Activated T-cell treated with anti-CD3 and anti-CD28 coated beads, Interleukin-2, amount 50 U/mL, for 24 hours (primary cell): ENCODE results near the gene LBH.

Experiments
- DNase-seq: peaks from one replicate; pipeline ENCODE4 v3.0.0-alpha.2; 2020
- H3K27ac Mint-ChIP-seq: 2 replicates; pipeline ENCODE4 v1.8.0; 2020; ENCODE audit warnings: mild to moderate bottlenecking, mixed read lengths
- H3K27me3 Mint-ChIP-seq: 2 replicates; pipeline ENCODE4 v1.8.0; 2020; ENCODE audit warnings: mixed read lengths
- H3K36me3 Mint-ChIP-seq: 2 replicates; pipeline ENCODE4 v1.8.0; 2020; ENCODE audit warnings: low read depth, mixed read lengths
- H3K4me1 Mint-ChIP-seq: 2 replicates; pipeline ENCODE4 v1.8.0; 2020; ENCODE audit warnings: low read depth, mixed read lengths
- H3K4me3 Mint-ChIP-seq: 2 replicates; pipeline ENCODE4 v1.8.0; 2020; ENCODE audit warnings: mild to moderate bottlenecking, moderate library complexity, mixed read lengths
- H3K9me3 Mint-ChIP-seq: 2 replicates; pipeline ENCODE4 v1.8.0; 2020; ENCODE audit warnings: mixed read lengths

LBH gene

GRCh38 chr2:30205456-30205855, 25.9 kb upstream of the LBH start:
- H3K9me3 Mint-ChIP-seq: no peaks in the 10 kb centered on the region
- no peaks in the 10 kb centered on the region for H3K36me3 Mint-ChIP-seq
- no peak overlapping the region for H3K27ac Mint-ChIP-seq
- H3K27me3 Mint-ChIP-seq: no peaks in the 10 kb centered on the region
- peaks cover 24% of the 10 kb centered on the region for H3K4me1 Mint-ChIP-seq
- H3K4me3 Mint-ChIP-seq: no peak overlapping the region
- no peak for DNase-seq

- no peak for DNase-seq
- Mint-ChIP-seq H3K27ac (no peak overlapping the region), H3K4me3 (no peak overlapping the region), H3K9me3 (no peaks in the 10 kb centered on the region), H3K27me3 (no peaks in the 10 kb centered on the region), H3K36me3 (no peaks in the 10 kb centered on the region), H3K4me1 (peaks cover 24% of the 10 kb centered on the region)
Measured at GRCh38 chr2:30206461-30207430, 24.6 kb upstream of the LBH start.

- Mint-ChIP-seq H3K4me1 (peaks cover 24% of the 10 kb centered on the region), H3K27me3 (no peaks in the 10 kb centered on the region), H3K27ac (peak overlapping the region; percentile 47)
Measured at GRCh38 chr2:30208453-30208852, 22.9 kb upstream of the LBH start.

GRCh38 chr2:30209227-30209626, 22.1 kb upstream of the LBH start:
- DNase-seq: no peak
- Mint-ChIP-seq H3K4me3 (no peak overlapping the region), H3K9me3 (no peaks in the 10 kb centered on the region), H3K27ac (peak overlapping the region; percentile 1), H3K4me1 (peaks cover 24% of the 10 kb centered on the region), H3K36me3 (no peaks in the 10 kb centered on the region), H3K27me3 (no peaks in the 10 kb centered on the region)

More at GRCh38 chr2:30208453-30208852, 22.9 kb upstream of the LBH start:
- no peaks in the 10 kb centered on the region for H3K36me3 Mint-ChIP-seq
- H3K9me3 Mint-ChIP-seq: no peaks in the 10 kb centered on the region
- no peak overlapping the region for H3K4me3 Mint-ChIP-seq
- peak; percentile 60 for DNase-seq

GRCh38 chr2:30213326-30213725, 18.0 kb upstream of the LBH start:
- Mint-ChIP-seq H3K4me1 (peaks cover 46% of the 10 kb centered on the region), H3K27me3 (no peaks in the 10 kb centered on the region), H3K9me3 (no peaks in the 10 kb centered on the region), H3K27ac (no peak overlapping the region), H3K4me3 (no peak overlapping the region), H3K36me3 (no peaks in the 10 kb centered on the region)
- no peak for DNase-seq

- H3K4me3 Mint-ChIP-seq: no peak overlapping the region
- peaks cover 44% of the 10 kb centered on the region for H3K4me1 Mint-ChIP-seq
- DNase-seq: no peak
- H3K27me3 Mint-ChIP-seq: no peaks in the 10 kb centered on the region
- H3K36me3 Mint-ChIP-seq: no peaks in the 10 kb centered on the region
- H3K9me3 Mint-ChIP-seq: no peaks in the 10 kb centered on the region
- H3K27ac Mint-ChIP-seq: no peak overlapping the region
Measured at GRCh38 chr2:30213907-30214463, 17.3 kb upstream of the LBH start.

- peaks cover 32% of the 10 kb centered on the region for H3K4me1 Mint-ChIP-seq
- no peak overlapping the region for H3K27ac Mint-ChIP-seq
- no peaks in the 10 kb centered on the region for H3K9me3 Mint-ChIP-seq
- H3K27me3 Mint-ChIP-seq: no peaks in the 10 kb centered on the region
- no peak overlapping the region for H3K4me3 Mint-ChIP-seq
- H3K36me3 Mint-ChIP-seq: no peaks in the 10 kb centered on the region
- no peak for DNase-seq
Measured at GRCh38 chr2:30216157-30216556, 15.2 kb upstream of the LBH start.

GRCh38 chr2:30217644-30218337, 13.5 kb upstream of the LBH start:
- H3K4me3 Mint-ChIP-seq: no peak overlapping the region
- no peak overlapping the region for H3K27ac Mint-ChIP-seq

GRCh38 chr2:30218338-30218713, 13.0 kb upstream of the LBH start:
- H3K27ac Mint-ChIP-seq: no peak overlapping the region
- H3K4me1 Mint-ChIP-seq: peaks cover 46% of the 10 kb centered on the region
- H3K36me3 Mint-ChIP-seq: no peaks in the 10 kb centered on the region
- no peaks in the 10 kb centered on the region for H3K27me3 Mint-ChIP-seq
- H3K9me3 Mint-ChIP-seq: no peaks in the 10 kb centered on the region
- no peak for DNase-seq
- no peak overlapping the region for H3K4me3 Mint-ChIP-seq

More at GRCh38 chr2:30217644-30218337, 13.5 kb upstream of the LBH start:
- Mint-ChIP-seq H3K36me3 (no peaks in the 10 kb centered on the region), H3K4me1 (peaks cover 41% of the 10 kb centered on the region), H3K9me3 (no peaks in the 10 kb centered on the region), H3K27me3 (no peaks in the 10 kb centered on the region)
- no peak for DNase-seq

- Mint-ChIP-seq H3K9me3 (no peaks in the 10 kb centered on the region), H3K27ac (no peak overlapping the region)
Measured at GRCh38 chr2:30218814-30219213, 12.5 kb upstream of the LBH start.

GRCh38 chr2:30219886-30220875, 11.2 kb upstream of the LBH start:
- Mint-ChIP-seq H3K9me3 (no peaks in the 10 kb centered on the region), H3K27me3 (no peaks in the 10 kb centered on the region), H3K4me3 (no peak overlapping the region), H3K27ac (no peak overlapping the region), H3K36me3 (no peaks in the 10 kb centered on the region), H3K4me1 (peaks cover 63% of the 10 kb centered on the region)
- no peak for DNase-seq

More at GRCh38 chr2:30218814-30219213, 12.5 kb upstream of the LBH start:
- H3K4me1 Mint-ChIP-seq: peaks cover 51% of the 10 kb centered on the region
- no peak for DNase-seq
- H3K4me3 Mint-ChIP-seq: no peak overlapping the region
- no peaks in the 10 kb centered on the region for H3K36me3 Mint-ChIP-seq
- no peaks in the 10 kb centered on the region for H3K27me3 Mint-ChIP-seq

- Mint-ChIP-seq H3K27me3 (no peaks in the 10 kb centered on the region), H3K4me3 (no peak overlapping the region), H3K27ac (no peak overlapping the region), H3K9me3 (no peaks in the 10 kb centered on the region), H3K4me1 (peaks cover 68% of the 10 kb centered on the region), H3K36me3 (no peaks in the 10 kb centered on the region)
- no peak for DNase-seq
Measured at GRCh38 chr2:30221531-30221930, 9.8 kb upstream of the LBH start.

- Mint-ChIP-seq H3K36me3 (no peaks in the 10 kb centered on the region), H3K9me3 (no peaks in the 10 kb centered on the region), H3K27ac (no peak overlapping the region), H3K27me3 (no peaks in the 10 kb centered on the region), H3K4me3 (no peak overlapping the region), H3K4me1 (peaks cover 68% of the 10 kb centered on the region)
- no peak for DNase-seq
Measured at GRCh38 chr2:30222031-30222430, 9.3 kb upstream of the LBH start.
